EH (cell line): ENCODE measurements around the gene SLC34A1.
"Not testable (repeated sequence)": the region's sequence is repeated elsewhere in the genome, so short reads cannot be mapped to it uniquely, and the experiment has no call there.

Experiments used
- DNase-seq: peaks from one replicate; pipeline ENCODE4 v3.0.0-alpha.2; 2015; ENCODE audit warnings: low read depth

The SLC34A1 gene

GRCh38 chr5:177355162-177355867 lies 28.9 kb upstream of the SLC34A1 start:
- DNase-seq = no peak

GRCh38 chr5:177355868-177356168 lies 28.4 kb upstream of the SLC34A1 start:
- no peak for DNase-seq

- DNase-seq = no peak
Observed at GRCh38 chr5:177356746-177357145, 27.5 kb upstream of the SLC34A1 start.

GRCh38 chr5:177357146-177357458 lies 27.1 kb upstream of the SLC34A1 start:
- DNase-seq = no peak

- peak; percentile 34 for DNase-seq
Observed at GRCh38 chr5:177357459-177358351, 26.5 kb upstream of the SLC34A1 start, which contains the start of gene RGS14. TSS of gene RGS14 (plus strand) at chr5:177357924. CDS start at chr5:177358025, 101 bp downstream.

GRCh38 chr5:177358370-177358819 lies 25.8 kb upstream of the SLC34A1 start:
- DNase-seq = no peak

GRCh38 chr5:177359451-177359851 lies 24.8 kb upstream of the SLC34A1 start:
- no peak for DNase-seq

- no peak for DNase-seq
Observed at GRCh38 chr5:177359860-177360259, 24.4 kb upstream of the SLC34A1 start.

GRCh38 chr5:177360740-177361139 lies 23.5 kb upstream of the SLC34A1 start:
- DNase-seq = not testable (repeated sequence)

- DNase-seq = no peak
Observed at GRCh38 chr5:177361418-177362291, 22.6 kb upstream of the SLC34A1 start.

- no peak for DNase-seq
Observed at GRCh38 chr5:177362292-177362609, 22.0 kb upstream of the SLC34A1 start.

- DNase-seq = peak; percentile 61
Observed at GRCh38 chr5:177362610-177363507, 21.4 kb upstream of the SLC34A1 start.

- no peak for DNase-seq
Observed at GRCh38 chr5:177363565-177363964, 20.7 kb upstream of the SLC34A1 start.

GRCh38 chr5:177364159-177364962 lies 19.9 kb upstream of the SLC34A1 start:
- DNase-seq = peak; percentile 25

- DNase-seq = no peak
Observed at GRCh38 chr5:177365845-177366527, 18.2 kb upstream of the SLC34A1 start.

- DNase-seq = peak; percentile 88
Observed at GRCh38 chr5:177366528-177367322, 17.5 kb upstream of the SLC34A1 start.

GRCh38 chr5:177367323-177367848 lies 16.8 kb upstream of the SLC34A1 start:
- no peak for DNase-seq

GRCh38 chr5:177367981-177368868 lies 16.0 kb upstream of the SLC34A1 start:
- no peak for DNase-seq
